ENCODE results near the gene MYRIP. TPM values are rescaled to one million over a fixed set of nuclear protein-coding genes. Genes with fewer than 3 reads are reported as not detected.

MYRIP gene
- total RNA-seq, 6 donors from 2014 or later = 0.55 to 4.3 (median 2.1) TPM; not detected in 1

GRCh38 chr3:40099871-40100270, 290.5 kb downstream of the MYRIP start:
- ATAC-seq (ENCODE audit: low FRiP score in 2 of 2) (no peak), DNase-seq (no peak)
- no peaks in the 10 kb centered on the region for H3K4me1 ChIP-seq
- H3K27me3 ChIP-seq = no peaks in the 10 kb centered on the region
- TF ChIP-seq POLR2AphosphoS5 (IDR thresholded peaks at IDR 0.05) (no peak), CTCF (IDR thresholded peaks at IDR 0.05) (no peak), POLR2A (IDR thresholded peaks at IDR 0.05) (no peak), EP300 (IDR thresholded peaks at IDR 0.05) (no peak)
- 77 to 82% methylated on average over 7 of the region's 7 CpGs for WGBS, 2 donors
- H3K27ac ChIP-seq = no peak overlapping the region
- no peak overlapping the region for H3K4me3 ChIP-seq
- no peaks in the 10 kb centered on the region for H3K36me3 ChIP-seq
- H3K9me3 ChIP-seq = peaks cover 0 to 11% (median 0%) of the 10 kb centered on the region in 4 donors

DNA sequence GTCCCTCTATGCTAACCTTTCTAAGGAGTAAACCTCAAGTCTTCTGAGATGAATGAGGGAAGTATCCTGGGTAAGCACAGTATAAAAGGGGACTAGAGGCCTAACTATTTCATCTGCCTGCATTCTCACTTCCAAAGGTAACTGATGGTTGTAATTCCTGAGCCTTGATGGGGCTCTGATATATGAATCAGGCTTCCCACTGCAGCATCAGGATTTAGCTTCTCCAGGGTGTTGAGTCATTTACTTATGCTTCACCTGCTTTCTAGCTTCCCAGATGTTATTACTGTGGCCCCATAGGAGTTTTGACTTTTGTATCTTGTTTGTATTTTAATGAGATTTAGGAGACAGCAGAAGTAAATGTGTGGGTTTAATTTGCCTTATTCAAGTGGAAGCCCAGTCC, 292.8 kb downstream of the MYRIP start:
- Histone ChIP-seq H3K27ac (no peak overlapping the region), H3K27me3 (no peaks in the 10 kb centered on the region), H3K9me3 (peaks cover 0 to 11% (median 0%) of the 10 kb centered on the region in 4 donors), H3K4me3 (no peak overlapping the region), H3K4me1 (no peaks in the 10 kb centered on the region), H3K36me3 (no peaks in the 10 kb centered on the region)
- ATAC-seq (ENCODE audit: low FRiP score in 2 of 2) (no peak), DNase-seq (no peak)
- TF ChIP-seq POLR2AphosphoS5 (IDR thresholded peaks at IDR 0.05) (no peak), POLR2A (IDR thresholded peaks at IDR 0.05) (no peak), CTCF (IDR thresholded peaks at IDR 0.05) (no peak), EP300 (IDR thresholded peaks at IDR 0.05) (no peak)

DNA sequence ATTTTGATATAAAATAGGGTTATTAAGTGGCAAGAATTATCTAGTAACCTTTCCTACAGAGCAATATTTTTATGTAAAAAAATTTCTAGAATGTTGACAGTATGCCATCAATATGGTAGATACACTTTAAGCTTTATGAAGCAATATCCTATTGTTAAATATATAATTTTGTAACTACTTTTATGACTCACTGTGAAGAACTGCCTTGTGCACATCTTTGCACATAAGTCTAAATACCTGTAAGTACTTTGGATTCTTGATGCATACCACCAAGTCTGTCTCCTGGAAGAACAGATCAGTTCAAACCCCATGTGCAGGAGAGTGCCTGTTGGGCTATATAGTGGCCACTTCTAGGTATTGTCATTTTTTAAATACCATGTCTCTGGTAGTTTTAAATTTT, 294.4 kb downstream of the MYRIP start:
- H3K4me3 ChIP-seq = no peak overlapping the region
- no peaks in the 10 kb centered on the region for H3K27me3 ChIP-seq
- peaks cover 0 to 11% (median 0%) of the 10 kb centered on the region in 4 donors for H3K9me3 ChIP-seq
- TF ChIP-seq POLR2A (IDR thresholded peaks at IDR 0.05) (no peak), CTCF (IDR thresholded peaks at IDR 0.05) (no peak), POLR2AphosphoS5 (IDR thresholded peaks at IDR 0.05) (no peak), EP300 (IDR thresholded peaks at IDR 0.05) (no peak)
- DNase-seq = no peak
- no peaks in the 10 kb centered on the region for H3K4me1 ChIP-seq
- H3K36me3 ChIP-seq = no peaks in the 10 kb centered on the region
- H3K27ac ChIP-seq = no peak overlapping the region
- ATAC-seq (ENCODE audit: low FRiP score in 2 of 2) = no peak

GRCh38 chr3:40104441-40104840, 295.0 kb downstream of the MYRIP start:
- ATAC-seq (ENCODE audit: low FRiP score in 2 of 2) (no peak), DNase-seq (no peak)
- no peak overlapping the region for H3K27ac ChIP-seq
- H3K9me3 ChIP-seq = peaks cover 0 to 11% (median 0%) of the 10 kb centered on the region in 4 donors
- no peaks in the 10 kb centered on the region for H3K36me3 ChIP-seq
- no peak overlapping the region for H3K4me3 ChIP-seq
- no peaks in the 10 kb centered on the region for H3K4me1 ChIP-seq
- TF ChIP-seq POLR2A (IDR thresholded peaks at IDR 0.05) (no peak), CTCF (IDR thresholded peaks at IDR 0.05) (no peak), EP300 (IDR thresholded peaks at IDR 0.05) (no peak), POLR2AphosphoS5 (IDR thresholded peaks at IDR 0.05) (no peak)
- H3K27me3 ChIP-seq = no peaks in the 10 kb centered on the region
- 71 to 86% methylated on average over 4 of the region's 4 CpGs for WGBS, 2 donors

- ATAC-seq (ENCODE audit: low FRiP score in 2 of 2) (no peak), DNase-seq (no peak)
- Histone ChIP-seq H3K36me3 (no peaks in the 10 kb centered on the region), H3K9me3 (no peaks in the 10 kb centered on the region), H3K27ac (no peak overlapping the region), H3K27me3 (no peaks in the 10 kb centered on the region), H3K4me1 (no peaks in the 10 kb centered on the region), H3K4me3 (no peak overlapping the region)
- WGBS, 2 donors = 85 to 100% methylated on average over 1 of the region's 1 CpG
- TF ChIP-seq EP300 (IDR thresholded peaks at IDR 0.05) (no peak), POLR2AphosphoS5 (IDR thresholded peaks at IDR 0.05) (no peak), CTCF (IDR thresholded peaks at IDR 0.05) (no peak), POLR2A (IDR thresholded peaks at IDR 0.05) (no peak)
These were observed 299.2 kb downstream of the MYRIP start for GRCh38 chr3:40108643-40109042.
